Keratinocyte (primary cell): Measurements from ENCODE around the gene SKAP1. TPM values are rescaled to one million over a fixed set of nuclear protein-coding genes. Genes with fewer than 3 reads are reported as not detected.
"Not testable (repeated sequence)": the region's sequence is repeated elsewhere in the genome, so short reads cannot be mapped to it uniquely, and the experiment has no call there.

Experiments
- DNase-seq: peaks from one replicate; pipeline ENCODE4 v3.0.0-alpha.2; 2011; ENCODE audit warnings: low read depth, missing footprints, low spot score
- FAIRE-seq: peaks from 2 replicates; lab custom pipeline; 2011; peaks lifted over from hg19 to GRCh38; lab: Jason Lieb, UNC
- H2AFZ ChIP-seq: 2 replicates; pipeline ENCODE4 v1.6.0; 2012; ENCODE audit warnings: low read length, control low read depth, inconsistent platforms; ENCODE audit not compliant: control insufficient read depth
- H3K27ac ChIP-seq: 2 replicates; pipeline ENCODE4 v1.5.1; 2011; ENCODE audit warnings: low read length; ENCODE audit not compliant: control insufficient read depth, insufficient read depth
- H3K27me3 ChIP-seq: 3 replicates; pipeline ENCODE4 v1.6.0; 2011; ENCODE audit warnings: low read length; ENCODE audit not compliant: control insufficient read depth, insufficient read depth; ENCODE audit errors: extremely low read depth
- H3K36me3 ChIP-seq, 2 experiments: 2 replicates in 1 of 2; 3 replicates in 1 of 2; pipeline ENCODE4 v1.5.1; 2011; ENCODE audit warnings: low read length in 2 of 2, mild to moderate bottlenecking in 1 of 2; ENCODE audit not compliant: control insufficient read depth in 2 of 2, insufficient read depth in 2 of 2; ENCODE audit errors: extremely low read depth in 1 of 2
- H3K4me1 ChIP-seq: 3 replicates; pipeline ENCODE4 v1.5.1; 2011; ENCODE audit warnings: low read length; ENCODE audit not compliant: control insufficient read depth, insufficient read depth; ENCODE audit errors: extremely low read depth
- H3K4me2 ChIP-seq: 3 replicates; pipeline ENCODE4 v1.6.0; 2011; ENCODE audit warnings: low read depth, low read length; ENCODE audit not compliant: control insufficient read depth, insufficient read depth; ENCODE audit errors: extremely low read depth
- H3K4me3 ChIP-seq, 3 experiments: fragments of 200-600 bp in 1 of 3; sonication (generic) in 1 of 3; 2 replicates in 2 of 3; 3 replicates in 1 of 3; pipeline ENCODE4 v1.5.1; 2011 to 2016; ENCODE audit warnings: low read length in 3 of 3, mild to moderate bottlenecking in 3 of 3, control low read depth in 2 of 3, inconsistent platforms in 1 of 3, low read depth in 1 of 3, mixed read lengths in 1 of 3, mixed run types in 1 of 3, moderate library complexity in 1 of 3; ENCODE audit not compliant: control insufficient read depth in 2 of 3, insufficient read depth in 2 of 3; ENCODE audit errors: extremely low read depth in 1 of 3
- H3K79me2 ChIP-seq: 2 replicates; pipeline ENCODE4 v1.6.0; 2012; ENCODE audit warnings: low read length; ENCODE audit not compliant: control insufficient read depth, insufficient read depth
- H3K9ac ChIP-seq: 3 replicates; pipeline ENCODE4 v1.6.0; 2011; ENCODE audit warnings: low read length; ENCODE audit not compliant: control insufficient read depth, insufficient read depth; ENCODE audit errors: extremely low read depth
- H3K9me1 ChIP-seq: 3 replicates; pipeline ENCODE4 v1.6.0; 2011; ENCODE audit warnings: low read length; ENCODE audit not compliant: control insufficient read depth, insufficient read depth; ENCODE audit errors: extremely low read depth
- H3K9me3 ChIP-seq: 2 replicates; pipeline ENCODE4 v1.5.1; 2012; ENCODE audit warnings: low read depth, low read length; ENCODE audit not compliant: control insufficient read depth
- H4K20me1 ChIP-seq: 3 replicates; pipeline ENCODE4 v1.6.0; 2011; ENCODE audit warnings: low read length; ENCODE audit not compliant: control insufficient read depth, insufficient read depth; ENCODE audit errors: extremely low read depth
- EZH2 ChIP-seq: IDR thresholded peaks from one replicate; pipeline ENCODE4 v1.6.1; 2012; ENCODE audit warnings: inconsistent platforms, mild to moderate bottlenecking, low read length, moderate library complexity
- dilution Hi-C: fragments of 300-500 bp; cut with MboI; formaldehyde crosslinking; loops from one replicate; pipeline ENCODE4 v1.7.0; 2020; ENCODE audit warnings: low sequenced_read_pairs; ENCODE audit not compliant: extremely low pct_ligation_motif_present
- polyA plus RNA-seq, 5 experiments: library from polyadenylated mRNA; depleted of rRNA in 3 of 5; stranded (reverse) in 3 of 5; stranded (forward) in 1 of 5; unstranded in 1 of 5; fragments of >200 nt; gene quantifications; 1 replicate in 1 of 5; 2 replicates in 3 of 5; 3 replicates in 1 of 5; pipeline versions ENCODE4 v1.2.1 to v1.2.3, GENCODE V29; 2011 to 2012; ENCODE audit warnings: missing spikeins in 2 of 5, low read depth in 1 of 5, low replicate concordance in 1 of 5
- TF ChIP-seq, protein P1 (sequence below), 3 experiments: IDR thresholded peaks in 1 of 3; conservative IDR thresholded peaks in 1 of 3; optimal IDR thresholded peaks in 1 of 3; 2 replicates in 2 of 3; 3 replicates in 1 of 3; pipeline versions ENCODE3 to v1.5.1; 2011; ENCODE audit warnings: low read length in 3 of 3, mild to moderate bottlenecking in 3 of 3, moderate library complexity in 2 of 3, control low read depth in 1 of 3, inconsistent platforms in 1 of 3; ENCODE audit not compliant: insufficient read depth in 2 of 3; ENCODE audit errors: extremely low read depth in 1 of 3

SKAP1 gene
- polyA plus RNA-seq, 1 donor (not counting 4 experiments of a cell fraction or from before 2014, with no cell fraction given), result not detected

- Histone ChIP-seq H3K4me2 (no peak overlapping the region), H3K79me2 (no peaks in the 10 kb centered on the region), H3K27me3 (peaks cover 23% of the 10 kb centered on the region), H3K4me1 (no peaks in the 10 kb centered on the region), H3K4me3 (no peak overlapping the region), H3K9me1 (no peaks in the 10 kb centered on the region), H3K9ac (no peak overlapping the region), H3K27ac (no peak overlapping the region), H4K20me1 (no peaks in the 10 kb centered on the region), H2AFZ (no peak overlapping the region), H3K9me3 (no peaks in the 10 kb centered on the region), H3K36me3 (no peaks in the 10 kb centered on the region)
- dilution Hi-C loops, result no loop called here
- DNase-seq (no peak), FAIRE-seq (no peak)
- TF ChIP-seq EZH2, result no peak
- TF ChIP-seq, protein P1, sequence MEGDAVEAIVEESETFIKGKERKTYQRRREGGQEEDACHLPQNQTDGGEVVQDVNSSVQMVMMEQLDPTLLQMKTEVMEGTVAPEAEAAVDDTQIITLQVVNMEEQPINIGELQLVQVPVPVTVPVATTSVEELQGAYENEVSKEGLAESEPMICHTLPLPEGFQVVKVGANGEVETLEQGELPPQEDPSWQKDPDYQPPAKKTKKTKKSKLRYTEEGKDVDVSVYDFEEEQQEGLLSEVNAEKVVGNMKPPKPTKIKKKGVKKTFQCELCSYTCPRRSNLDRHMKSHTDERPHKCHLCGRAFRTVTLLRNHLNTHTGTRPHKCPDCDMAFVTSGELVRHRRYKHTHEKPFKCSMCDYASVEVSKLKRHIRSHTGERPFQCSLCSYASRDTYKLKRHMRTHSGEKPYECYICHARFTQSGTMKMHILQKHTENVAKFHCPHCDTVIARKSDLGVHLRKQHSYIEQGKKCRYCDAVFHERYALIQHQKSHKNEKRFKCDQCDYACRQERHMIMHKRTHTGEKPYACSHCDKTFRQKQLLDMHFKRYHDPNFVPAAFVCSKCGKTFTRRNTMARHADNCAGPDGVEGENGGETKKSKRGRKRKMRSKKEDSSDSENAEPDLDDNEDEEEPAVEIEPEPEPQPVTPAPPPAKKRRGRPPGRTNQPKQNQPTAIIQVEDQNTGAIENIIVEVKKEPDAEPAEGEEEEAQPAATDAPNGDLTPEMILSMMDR (optimal IDR thresholded peaks at IDR 0.05 in 1 of 3, IDR thresholded peaks at IDR 0.05 in 1 of 3, conservative IDR thresholded peaks at IDR 0.05 in 1 of 3; ENCODE audit: extremely low read depth in 1 of 3, insufficient read depth in 2 of 3, low read length in 3 of 3), result no peak
These were observed 16.2 kb downstream of the SKAP1 start for GRCh38 chr17:48413613-48414405.

DNA sequence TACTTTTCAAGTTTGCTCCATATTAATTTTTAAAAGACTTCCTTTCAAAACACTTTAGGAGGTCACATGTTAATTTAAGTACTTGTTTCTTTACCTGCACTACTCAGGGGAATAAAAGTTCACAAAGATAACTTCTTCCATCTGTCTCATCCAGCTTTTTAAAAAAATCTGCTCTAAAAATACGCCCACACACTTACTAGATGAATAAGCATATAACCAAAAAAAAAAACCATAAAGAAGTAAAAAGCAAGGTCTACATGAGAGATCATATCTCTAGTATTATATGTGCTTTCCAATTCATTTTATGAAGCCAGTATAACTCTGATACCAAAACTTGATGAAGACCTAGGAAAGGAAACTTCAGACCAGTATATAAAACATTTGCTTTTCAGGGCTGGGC, 17.2 kb downstream of the SKAP1 start:
- Histone ChIP-seq H3K9me3 (no peaks in the 10 kb centered on the region), H3K79me2 (no peaks in the 10 kb centered on the region), H3K4me1 (no peaks in the 10 kb centered on the region), H3K4me3 (no peak overlapping the region), H3K36me3 (no peaks in the 10 kb centered on the region), H3K27me3 (peaks cover 23% of the 10 kb centered on the region), H4K20me1 (no peaks in the 10 kb centered on the region), H3K9ac (no peak overlapping the region), H3K9me1 (no peaks in the 10 kb centered on the region), H2AFZ (no peak overlapping the region), H3K4me2 (no peak overlapping the region), H3K27ac (no peak overlapping the region)
- FAIRE-seq (no peak), DNase-seq (no peak)
- TF ChIP-seq EZH2, result no peak
- TF ChIP-seq, protein P1 (optimal IDR thresholded peaks at IDR 0.05 in 1 of 3, IDR thresholded peaks at IDR 0.05 in 1 of 3, conservative IDR thresholded peaks at IDR 0.05 in 1 of 3; ENCODE audit: extremely low read depth in 1 of 3, insufficient read depth in 2 of 3, low read length in 3 of 3), result no peak
- dilution Hi-C loops, result no loop called here

DNA sequence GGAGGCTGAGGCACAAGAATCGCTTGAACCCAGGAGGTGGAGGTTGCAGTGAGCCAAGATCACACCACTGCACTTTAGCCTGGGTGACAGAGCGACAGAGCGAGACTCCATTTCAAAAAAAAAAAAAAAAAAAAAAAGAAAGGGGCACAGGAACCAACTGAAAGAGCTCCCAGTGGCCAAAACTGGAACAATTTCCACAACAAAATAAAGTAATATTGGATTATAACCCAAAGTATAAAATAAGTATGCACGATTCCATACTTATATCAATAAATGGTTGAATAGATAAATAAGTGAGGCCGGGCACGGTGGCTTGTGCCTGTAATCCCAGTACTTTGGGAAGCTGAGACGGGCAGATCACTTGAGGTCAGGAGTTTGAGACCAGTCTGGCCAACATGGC, 19.2 kb downstream of the SKAP1 start:
- DNase-seq, H3K79me2 ChIP-seq, FAIRE-seq, H3K4me3 ChIP-seq, dilution Hi-C loops, H3K4me1 ChIP-seq, H3K4me2 ChIP-seq, H3K9ac ChIP-seq, H4K20me1 ChIP-seq, H3K27ac ChIP-seq, H3K9me1 ChIP-seq, H3K36me3 ChIP-seq, H3K9me3 ChIP-seq, H2AFZ ChIP-seq: not testable (repeated sequence)
- H3K27me3 ChIP-seq, result peaks cover 23% of the 10 kb centered on the region
